IPS-15b (cell line): ENCODE measurements around the gene SCT.

Source experiments
- H3K27me3 ChIP-seq: one replicate; pipeline ENCODE4 v1.6.1; 2013; ENCODE audit warnings: low read length; ENCODE audit not compliant: control insufficient read depth, insufficient read depth
- H3K36me3 ChIP-seq: one replicate; pipeline ENCODE4 v1.6.1; 2013; ENCODE audit warnings: low read length; ENCODE audit not compliant: control insufficient read depth, insufficient read depth
- H3K4me1 ChIP-seq: one replicate; pipeline ENCODE4 v1.6.1; 2013; ENCODE audit warnings: mild to moderate bottlenecking, low read length; ENCODE audit not compliant: control insufficient read depth, insufficient read depth
- H3K4me3 ChIP-seq: one replicate; pipeline ENCODE4 v1.5.1; 2013; ENCODE audit warnings: low read depth, low read length
- H3K9ac ChIP-seq: one replicate; pipeline ENCODE4 v1.6.1; 2013; ENCODE audit warnings: low read depth, mild to moderate bottlenecking, low read length
- H3K9me3 ChIP-seq: one replicate; pipeline ENCODE4 v1.6.1; 2013; ENCODE audit warnings: mild to moderate bottlenecking, low read length; ENCODE audit not compliant: control insufficient read depth, insufficient read depth

SCT gene

GRCh38 chr11:610146-610801 lies 16.7 kb downstream of the SCT start:
- peaks cover 76% of the 10 kb centered on the region for H3K36me3 ChIP-seq

GRCh38 chr11:609341-609811 lies 17.6 kb downstream of the SCT start:
- Histone ChIP-seq H3K27me3 (no peaks in the 10 kb centered on the region), H3K36me3 (peaks cover 84% of the 10 kb centered on the region), H3K9ac (no peak overlapping the region)

More at GRCh38 chr11:610146-610801, 16.7 kb downstream of the SCT start:
- Histone ChIP-seq H3K27me3 (no peaks in the 10 kb centered on the region), H3K9me3 (no peaks in the 10 kb centered on the region), H3K9ac (no peak overlapping the region), H3K4me1 (no peaks in the 10 kb centered on the region), H3K4me3 (no peak overlapping the region)

GRCh38 chr11:608791-609251 lies 18.2 kb downstream of the SCT start:
- H3K9ac ChIP-seq = no peak overlapping the region
- H3K27me3 ChIP-seq = no peaks in the 10 kb centered on the region
- no peaks in the 10 kb centered on the region for H3K4me1 ChIP-seq
- H3K9me3 ChIP-seq = no peaks in the 10 kb centered on the region
- no peak overlapping the region for H3K4me3 ChIP-seq
- peaks cover 89% of the 10 kb centered on the region for H3K36me3 ChIP-seq

More at GRCh38 chr11:609341-609811, 17.6 kb downstream of the SCT start:
- no peak overlapping the region for H3K4me3 ChIP-seq
- no peaks in the 10 kb centered on the region for H3K9me3 ChIP-seq
- no peaks in the 10 kb centered on the region for H3K4me1 ChIP-seq

GRCh38 chr11:607971-608659 lies 18.9 kb downstream of the SCT start:
- H3K9me3 ChIP-seq = no peaks in the 10 kb centered on the region
- no peaks in the 10 kb centered on the region for H3K27me3 ChIP-seq
- H3K4me3 ChIP-seq = no peak overlapping the region
- H3K36me3 ChIP-seq = peaks cover 93% of the 10 kb centered on the region
- no peak overlapping the region for H3K9ac ChIP-seq
- no peaks in the 10 kb centered on the region for H3K4me1 ChIP-seq

GRCh38 chr11:607020-607780 lies 19.8 kb downstream of the SCT start:
- Histone ChIP-seq H3K4me1 (no peaks in the 10 kb centered on the region), H3K9ac (no peak overlapping the region), H3K36me3 (peaks cover 92% of the 10 kb centered on the region), H3K9me3 (no peaks in the 10 kb centered on the region), H3K27me3 (no peaks in the 10 kb centered on the region), H3K4me3 (no peak overlapping the region)

- Histone ChIP-seq H3K27me3 (no peaks in the 10 kb centered on the region), H3K4me3 (no peak overlapping the region), H3K36me3 (peaks cover 94% of the 10 kb centered on the region)
Measured at GRCh38 chr11:606245-606644, 20.7 kb downstream of the SCT start.

GRCh38 chr11:605286-606129 lies 21.5 kb downstream of the SCT start:
- no peak overlapping the region for H3K4me3 ChIP-seq
- H3K4me1 ChIP-seq = no peaks in the 10 kb centered on the region
- no peaks in the 10 kb centered on the region for H3K9me3 ChIP-seq
- H3K27me3 ChIP-seq = no peaks in the 10 kb centered on the region
- H3K9ac ChIP-seq = no peak overlapping the region
- peaks cover 90% of the 10 kb centered on the region for H3K36me3 ChIP-seq

More at GRCh38 chr11:606245-606644, 20.7 kb downstream of the SCT start:
- Histone ChIP-seq H3K9ac (no peak overlapping the region), H3K9me3 (no peaks in the 10 kb centered on the region), H3K4me1 (no peaks in the 10 kb centered on the region)

GRCh38 chr11:603154-603553 lies 23.8 kb downstream of the SCT start:
- Histone ChIP-seq H3K4me3 (no peak overlapping the region), H3K36me3 (peaks cover 79% of the 10 kb centered on the region), H3K9ac (no peak overlapping the region), H3K27me3 (no peaks in the 10 kb centered on the region), H3K4me1 (no peaks in the 10 kb centered on the region), H3K9me3 (no peaks in the 10 kb centered on the region)

GRCh38 chr11:601573-602245 lies 25.3 kb downstream of the SCT start:
- H3K9me3 ChIP-seq = no peaks in the 10 kb centered on the region
- peaks cover 77% of the 10 kb centered on the region for H3K36me3 ChIP-seq
- H3K27me3 ChIP-seq = no peaks in the 10 kb centered on the region
- peak overlapping the region; percentile 16 for H3K9ac ChIP-seq
- no peak overlapping the region for H3K4me3 ChIP-seq
- H3K4me1 ChIP-seq = no peaks in the 10 kb centered on the region

- H3K36me3 ChIP-seq = peaks cover 65% of the 10 kb centered on the region
- H3K9ac ChIP-seq = no peak overlapping the region
- H3K4me1 ChIP-seq = no peaks in the 10 kb centered on the region
- H3K27me3 ChIP-seq = no peaks in the 10 kb centered on the region
- no peaks in the 10 kb centered on the region for H3K9me3 ChIP-seq
- no peak overlapping the region for H3K4me3 ChIP-seq
Measured at GRCh38 chr11:598005-598680, 28.8 kb downstream of the SCT start.
